Erythroblast (primary cell): ENCODE results near the gene TRIM67.
A peak's percentile ranks its signal among the peaks of the same experiment; 100 is the strongest.

Experiments
- DNase-seq, 2 experiments: peaks; one replicate each; lab custom pipeline; 2025; lab: John Stamatoyannopoulos, UW
- GATA1 ChIP-seq: IDR thresholded peaks from 2 replicates; pipeline ENCODE4 v1.6.1; 2011; ENCODE audit warnings: low read depth, mild to moderate bottlenecking, control low read depth, low read length, moderate library complexity
- POLR2A ChIP-seq: IDR thresholded peaks from 2 replicates; pipeline ENCODE4 v1.6.1; 2011; ENCODE audit warnings: mild to moderate bottlenecking, low read length

Gene TRIM67

DNA sequence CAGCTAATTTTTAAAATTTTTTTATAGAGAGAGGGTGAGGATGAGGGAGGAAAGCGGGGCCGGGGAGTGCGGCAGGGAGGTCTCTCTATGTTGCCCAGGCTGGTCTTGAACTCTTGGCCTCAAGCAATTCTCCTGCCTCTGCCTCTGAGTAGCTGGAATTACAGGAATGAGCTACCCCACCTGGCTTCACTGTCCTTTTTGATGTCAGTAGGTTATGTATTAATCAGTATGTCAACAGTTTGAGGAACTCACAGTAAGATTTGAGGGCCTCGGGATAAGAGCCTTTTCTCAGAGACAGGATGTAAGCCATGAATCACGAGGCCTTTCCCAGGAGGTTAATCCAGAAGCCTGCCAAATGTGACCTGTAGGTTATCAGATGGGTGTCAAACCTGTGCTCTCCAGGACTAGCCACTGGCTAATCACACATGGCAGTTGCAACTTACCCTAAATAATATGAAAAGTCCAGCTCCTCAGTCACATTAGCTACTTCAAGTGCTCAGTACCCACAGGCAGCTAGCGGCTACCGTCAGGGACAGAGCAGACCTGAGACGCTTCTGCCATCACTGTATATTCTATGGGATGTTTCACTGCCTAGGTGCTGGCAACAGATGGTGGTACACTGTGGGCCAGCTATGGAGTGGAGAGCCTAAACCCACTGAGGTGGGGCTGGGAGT lies 33.1 kb downstream of the TRIM67 start:
- DNase-seq = no peak
- no peak for TF ChIP-seq GATA1
- TF ChIP-seq POLR2A = no peak

DNA sequence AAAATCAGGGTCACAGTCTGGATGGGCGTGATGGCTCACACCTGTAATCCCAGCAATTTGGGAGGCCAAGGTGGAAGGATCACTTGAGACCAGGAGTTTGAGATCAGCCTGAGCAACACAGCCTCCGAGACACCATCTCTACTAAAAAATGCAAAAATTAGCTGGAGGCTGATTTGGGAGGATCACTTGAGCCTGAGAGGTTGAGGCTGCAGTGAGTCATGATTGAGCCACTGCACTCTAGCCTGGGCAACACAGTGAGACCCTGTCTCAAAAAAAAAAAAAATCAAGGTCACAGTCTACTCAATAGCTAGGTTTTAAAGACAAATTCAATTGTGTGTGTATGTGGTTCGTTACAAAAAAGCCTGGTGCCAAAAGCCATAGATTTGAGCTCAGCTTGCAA lies 34.4 kb downstream of the TRIM67 start:
- TF ChIP-seq POLR2A (no peak), GATA1 (no peak)
- DNase-seq = no peak

DNA sequence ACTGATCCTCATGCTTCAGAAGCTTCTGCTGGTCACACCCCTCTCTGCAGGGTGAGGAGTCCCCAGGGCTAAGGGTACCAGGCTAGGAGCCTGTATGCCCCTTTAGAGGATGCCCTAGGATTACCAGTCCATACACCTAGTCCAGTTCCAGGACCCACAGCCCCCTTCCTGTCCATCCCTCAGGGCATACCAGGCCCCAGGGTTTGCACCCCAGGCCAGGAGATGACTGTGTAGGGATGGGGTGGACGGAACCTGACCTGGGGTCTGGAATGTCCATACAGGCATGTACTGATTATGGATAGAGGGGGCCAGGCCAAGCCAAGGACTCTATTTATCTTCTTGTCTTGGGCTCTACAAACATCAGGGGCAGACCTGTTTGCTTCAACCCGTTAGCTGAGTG lies 34.9 kb downstream of the TRIM67 start:
- no peak for TF ChIP-seq GATA1

DNA sequence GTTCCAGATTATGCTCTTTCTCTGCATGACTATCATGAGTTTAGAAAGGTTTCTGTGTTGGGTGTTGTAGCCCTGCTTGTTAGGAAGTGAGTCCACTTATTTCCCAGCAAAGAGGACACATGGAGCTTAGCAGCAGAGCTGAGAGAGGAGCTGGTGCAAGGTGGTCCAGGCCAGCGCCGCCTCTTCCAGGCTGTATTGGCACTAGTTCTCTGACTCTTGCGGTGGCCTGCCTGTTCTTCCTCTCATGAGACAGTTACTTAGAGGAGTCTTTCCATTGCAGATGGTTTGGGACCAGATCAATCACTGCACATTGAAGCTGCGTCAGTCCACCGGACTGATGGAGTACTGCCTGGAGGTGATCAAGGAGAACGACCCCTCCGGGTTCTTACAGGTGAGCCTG lies 38.0 kb downstream of the TRIM67 start:
- no peak for TF ChIP-seq POLR2A
- TF ChIP-seq GATA1 = no peak
- DNase-seq = peak in 1 of 2 experiments; percentile 34

More for the DNA sequence above, 34.9 kb downstream of the TRIM67 start:
- DNase-seq = no peak

DNA sequence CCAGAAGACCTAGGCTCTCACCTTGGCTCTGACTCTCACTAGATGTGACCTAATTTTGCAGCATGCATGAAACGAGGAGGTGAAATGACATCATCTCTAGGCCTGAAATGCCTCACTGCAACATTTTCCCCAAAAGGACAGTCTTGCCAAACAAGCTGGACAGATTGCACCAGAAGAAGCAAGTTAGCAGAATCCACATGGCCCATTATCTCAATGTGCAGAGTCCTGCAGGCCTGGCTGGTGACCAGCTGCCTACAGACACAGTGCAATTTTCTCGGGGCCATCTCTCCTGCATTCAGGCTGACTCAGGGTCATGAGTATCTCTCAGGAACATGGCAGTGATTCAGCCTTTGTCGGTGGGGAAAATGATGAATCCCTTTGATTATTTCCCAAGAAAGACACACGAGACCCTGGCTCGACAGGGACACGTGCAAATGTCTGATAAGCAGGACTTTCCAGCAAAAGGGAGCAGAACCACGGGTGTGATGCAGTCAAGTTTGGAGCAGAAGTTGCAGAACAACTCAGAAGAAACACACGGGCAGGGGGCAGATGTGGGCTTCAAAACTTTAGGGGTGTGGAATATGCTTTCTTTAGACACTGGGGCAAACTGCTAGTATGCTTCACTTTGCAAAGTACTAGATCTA lies 38.7 kb downstream of the TRIM67 start:
- peak; percentile 84 to 89 for DNase-seq
- TF ChIP-seq GATA1 (no peak), POLR2A (no peak)

DNA sequence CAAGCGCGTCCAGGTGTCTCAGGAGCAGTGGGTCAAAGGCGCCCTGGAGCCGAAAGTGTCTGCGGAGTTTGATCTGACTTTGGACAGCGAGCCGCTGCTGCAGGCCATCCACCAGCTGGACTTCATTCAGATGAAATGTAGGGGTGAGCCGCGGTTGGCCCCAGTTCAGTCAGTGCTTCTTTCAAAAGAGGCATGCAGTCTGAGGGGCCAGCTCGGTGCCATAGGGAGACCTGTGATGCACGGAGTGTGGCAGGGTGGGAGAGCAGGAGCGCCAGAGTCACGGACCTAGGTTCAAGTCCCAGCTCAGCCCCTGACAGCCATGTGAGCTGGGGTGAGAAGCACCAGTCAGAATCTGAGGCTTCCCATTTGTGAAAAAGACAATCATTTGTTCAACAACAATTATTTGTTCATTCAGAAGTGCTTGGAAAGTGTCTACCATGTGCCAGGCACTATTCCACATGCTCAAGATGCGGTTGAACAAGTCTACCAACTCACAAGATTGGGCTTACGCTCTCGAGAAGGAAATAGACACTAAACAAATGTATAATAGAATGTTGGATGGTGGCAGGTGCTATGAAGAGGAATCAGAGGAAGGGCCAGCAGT lies 39.6 kb downstream of the TRIM67 start:
- TF ChIP-seq GATA1 (no peak), POLR2A (no peak)
- DNase-seq = no peak

DNA sequence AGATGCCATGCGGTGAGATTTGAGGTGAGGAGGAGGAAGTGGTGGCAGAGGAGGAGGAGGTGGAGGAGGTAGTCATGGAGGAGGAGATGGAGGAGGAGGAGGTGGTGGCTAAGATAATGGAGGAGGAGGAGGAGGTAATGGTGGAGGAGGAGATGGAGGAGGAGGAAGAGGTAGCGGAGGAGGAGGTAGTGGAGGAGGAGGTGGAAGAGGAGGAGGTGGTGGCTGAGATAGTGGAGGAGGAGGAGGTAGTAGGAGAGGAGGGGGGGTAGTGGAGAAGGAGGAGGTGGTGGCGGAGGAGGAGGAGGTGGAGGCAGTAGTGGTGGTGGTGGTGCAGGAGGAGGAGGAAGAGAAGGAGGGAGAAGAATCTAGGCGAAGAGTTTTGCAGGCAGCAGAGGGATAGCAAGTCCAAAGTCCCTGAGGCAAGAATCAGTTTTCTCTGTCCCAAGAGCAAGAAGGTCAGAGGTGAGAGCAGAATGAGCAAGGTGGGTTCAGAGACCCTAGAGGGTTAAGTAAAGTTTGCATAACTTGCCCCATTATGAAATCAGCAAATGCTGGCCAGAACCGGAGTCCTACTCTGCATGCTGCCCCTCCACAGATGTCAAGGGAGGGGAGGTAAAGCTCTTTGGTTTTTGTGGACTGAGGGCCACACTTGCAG lies 40.2 kb downstream of the TRIM67 start:
- peak in 1 of 2 experiments; percentile 15 for DNase-seq
- TF ChIP-seq GATA1 (no peak), POLR2A (no peak)

DNA sequence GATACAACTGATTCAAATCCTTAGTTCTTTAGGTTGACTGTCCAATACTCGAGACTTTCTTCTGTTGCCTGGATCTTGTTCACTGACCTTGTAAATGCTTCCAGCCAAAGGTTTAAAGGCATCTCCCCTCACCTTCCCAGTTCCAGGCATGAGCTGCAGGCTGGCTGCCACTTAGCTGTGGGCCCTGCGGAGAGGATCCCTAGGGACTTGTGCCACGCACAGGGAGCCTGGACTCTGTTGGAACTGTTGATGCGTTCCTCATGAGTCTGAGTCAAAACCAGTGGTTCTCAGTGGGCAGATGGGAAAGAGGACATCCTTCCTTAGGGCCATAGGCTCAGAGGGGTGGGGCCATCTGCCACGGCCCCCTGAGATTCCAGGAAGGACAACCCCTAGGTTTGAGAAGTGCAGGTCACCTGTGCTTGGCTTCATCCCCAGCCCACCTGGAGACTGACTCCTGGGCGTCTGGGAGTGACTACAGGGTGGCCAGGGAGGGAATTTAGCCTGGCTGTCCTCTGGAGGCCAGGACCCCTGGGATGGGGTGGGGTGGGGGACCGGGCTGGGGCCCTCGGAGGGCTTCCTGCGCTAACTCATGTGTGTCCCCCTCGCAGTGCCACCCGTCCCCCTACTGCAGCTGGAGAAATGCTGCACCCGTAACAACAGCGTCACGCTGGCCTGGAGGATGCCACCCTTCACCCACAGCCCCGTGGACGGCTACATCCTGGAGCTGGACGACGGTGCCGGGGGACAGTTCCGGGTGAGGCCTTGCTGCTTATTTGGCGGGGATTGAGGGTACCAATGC lies 41.6 kb downstream of the TRIM67 start:
- TF ChIP-seq POLR2A = no peak
- no peak for TF ChIP-seq GATA1

DNA sequence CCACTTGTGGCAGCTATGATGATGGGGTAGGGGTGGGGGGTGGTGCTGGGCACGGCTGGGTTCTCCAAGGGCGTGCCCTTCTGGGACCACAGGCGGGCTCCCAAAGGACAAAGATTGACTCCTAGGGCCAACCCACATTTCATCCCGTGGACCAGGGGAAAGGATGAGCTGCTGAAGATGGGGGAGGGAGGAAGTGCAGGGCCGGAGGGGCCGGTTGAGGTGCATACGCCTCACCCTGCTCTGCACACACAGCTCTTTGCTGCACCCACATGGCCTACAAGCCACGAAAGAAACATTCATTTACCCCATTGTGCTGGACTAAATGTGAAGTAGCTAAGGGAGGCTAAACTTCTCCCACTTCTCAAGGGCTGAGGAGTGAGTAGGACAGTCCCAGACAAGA lies 45.0 kb downstream of the TRIM67 start:
- TF ChIP-seq POLR2A (no peak), GATA1 (no peak)
- peak; percentile 41 to 50 for DNase-seq

More for the DNA sequence above, 41.6 kb downstream of the TRIM67 start:
- DNase-seq = no peak

DNA sequence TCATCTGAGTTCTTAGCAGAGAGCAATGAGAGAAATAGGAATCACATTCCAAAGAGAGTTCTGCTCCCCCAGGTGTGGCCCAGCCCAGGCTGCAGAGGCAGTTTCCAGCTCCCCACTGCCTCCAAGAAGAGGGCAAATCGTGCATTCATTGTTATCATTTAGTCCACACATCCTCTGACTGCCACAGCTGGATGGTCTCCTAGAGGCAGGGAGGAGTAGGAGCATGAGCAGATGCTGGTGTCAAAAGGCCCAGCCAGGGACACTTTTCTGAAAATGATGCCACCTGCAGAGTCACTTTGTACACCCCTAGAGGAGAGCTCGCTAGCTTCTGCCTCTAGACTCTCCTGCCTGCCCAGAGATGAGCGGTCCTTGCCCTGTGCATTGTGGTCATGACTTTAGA lies 45.6 kb downstream of the TRIM67 start:
- TF ChIP-seq POLR2A (no peak), GATA1 (no peak)
- DNase-seq = peak; percentile 23 to 41

DNA sequence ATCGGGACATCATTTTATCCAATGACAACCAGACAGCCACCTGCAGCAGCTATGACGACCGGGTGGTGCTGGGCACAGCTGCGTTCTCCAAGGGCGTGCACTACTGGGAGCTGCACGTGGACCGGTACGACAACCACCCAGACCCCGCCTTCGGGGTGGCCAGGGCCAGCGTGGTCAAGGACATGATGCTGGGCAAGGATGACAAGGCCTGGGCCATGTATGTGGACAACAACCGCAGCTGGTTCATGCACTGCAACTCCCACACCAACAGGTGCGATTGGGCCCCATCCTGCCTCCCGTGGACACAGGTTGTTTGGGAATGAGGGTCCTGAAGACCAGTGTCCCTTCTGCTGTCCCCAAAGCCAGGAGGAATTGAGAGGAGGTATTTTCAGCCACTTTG lies 47.1 kb downstream of the TRIM67 start:
- no peak for TF ChIP-seq GATA1
- TF ChIP-seq POLR2A = no peak
- DNase-seq = no peak

DNA sequence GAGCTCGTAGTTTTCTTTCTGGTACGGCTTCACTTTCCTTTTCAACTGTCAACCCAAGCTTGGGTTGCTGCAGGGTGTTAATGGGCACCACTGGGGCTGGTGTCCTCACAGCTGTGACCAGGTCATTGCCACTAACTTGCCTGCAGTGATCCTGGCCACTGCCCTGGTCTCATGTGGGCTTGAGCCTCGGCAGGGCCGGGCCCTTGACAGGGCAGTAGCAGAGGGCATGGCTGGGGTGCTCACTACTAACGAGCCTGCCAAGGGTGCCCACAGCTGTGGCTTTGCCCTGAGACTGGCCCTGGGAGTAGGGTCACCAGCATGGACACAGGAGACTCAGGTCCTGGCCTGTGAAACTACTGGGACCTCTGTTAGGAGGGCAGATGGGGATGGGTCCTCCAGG lies 47.7 kb downstream of the TRIM67 start:
- DNase-seq = no peak
- no peak for TF ChIP-seq GATA1

DNA sequence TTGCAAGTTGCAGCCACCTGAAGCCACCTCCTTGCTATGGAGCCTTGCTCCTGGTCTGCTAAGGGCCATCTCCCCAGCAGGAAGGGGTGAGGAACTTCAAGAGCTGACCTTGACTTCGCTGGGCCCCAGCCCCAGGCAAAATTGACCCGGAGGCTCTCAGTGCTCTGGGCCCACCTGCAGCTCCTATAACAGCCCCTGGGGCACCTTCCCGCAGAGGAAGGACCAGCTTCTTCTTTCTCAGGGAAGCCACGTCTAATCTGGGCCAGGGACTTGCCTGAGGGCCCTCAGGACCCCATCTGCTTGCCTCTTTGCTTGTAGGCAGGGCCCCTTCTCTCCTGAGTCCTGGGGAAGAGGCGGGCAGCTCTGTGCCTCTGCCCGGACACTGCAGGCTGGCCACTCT lies 48.3 kb downstream of the TRIM67 start:
- DNase-seq = no peak
- TF ChIP-seq POLR2A (no peak), GATA1 (no peak)
